ENCODE data around the gene SRSF9.
A peak's percentile ranks its signal among the peaks of the same experiment; 100 is the strongest.

The SRSF9 gene

GRCh38 chr12:120468821-120469449 is 613 bp downstream of the SRSF9 start:
- FAIRE-seq (no peak), DNase-seq (ENCODE audit: insufficient read length, low spot score) (no peak)

GRCh38 chr12:120468325-120468820 is 1.2 kb downstream of the SRSF9 start:
- TF ChIP-seq CTCF (IDR thresholded peaks at IDR 0.05; ENCODE audit: insufficient read depth, missing control alignments): no peak
- no peak for DNase-seq (ENCODE audit: insufficient read length, low spot score)
- no peak for FAIRE-seq

More at GRCh38 chr12:120468821-120469449, 613 bp downstream of the SRSF9 start:
- TF ChIP-seq CTCF (IDR thresholded peaks at IDR 0.05; ENCODE audit: insufficient read depth, missing control alignments): peak; percentile 22

GRCh38 chr12:120467439-120467838 is 2.1 kb downstream of the SRSF9 start:
- DNase-seq (ENCODE audit: insufficient read length, low spot score) (no peak), FAIRE-seq (no peak)
- TF ChIP-seq CTCF (IDR thresholded peaks at IDR 0.05; ENCODE audit: insufficient read depth, missing control alignments): no peak

- peak; percentile 59 for TF ChIP-seq CTCF (IDR thresholded peaks at IDR 0.05; ENCODE audit: insufficient read depth, missing control alignments)
- DNase-seq (ENCODE audit: insufficient read length, low spot score) (no peak), FAIRE-seq (no peak)
Measured at GRCh38 chr12:120466560-120467315, 2.8 kb downstream of the SRSF9 start.

- no peak for TF ChIP-seq CTCF (IDR thresholded peaks at IDR 0.05; ENCODE audit: insufficient read depth, missing control alignments)
- no peak for FAIRE-seq
- DNase-seq (ENCODE audit: insufficient read length, low spot score): no peak
Measured at GRCh38 chr12:120465756-120466155, 3.8 kb downstream of the SRSF9 start.

GRCh38 chr12:120463712-120464111 is 5.8 kb downstream of the SRSF9 start:
- FAIRE-seq (no peak), DNase-seq (ENCODE audit: insufficient read length, low spot score) (no peak)
- TF ChIP-seq CTCF (IDR thresholded peaks at IDR 0.05; ENCODE audit: insufficient read depth, missing control alignments): no peak

All from D721Med (cell line).